T47D (cell line): ENCODE results near the gene YPEL4.

Experiments
- DNase-seq, 2 experiments: peaks; one replicate each; pipeline versions ENCODE4 v3.0.0 to v3.0.0-alpha.2; 2011 to 2012; ENCODE audit warnings: low read depth in 1 of 2, low spot score in 1 of 2
- JUND ChIP-seq: IDR thresholded peaks from 2 replicates; pipeline ENCODE4 v1.6.1; 2012; ENCODE audit warnings: low read depth
- in situ Hi-C: cut with HindIII; loops from 2 replicates; pipeline ENCODE4 v1.10.0; 2016; ENCODE audit warnings: low sequenced_read_pairs, low pct_unique_long_range_greater_than_20kb

Gene YPEL4

GRCh38 chr11:57638005-57638781 lies 11.5 kb downstream of the YPEL4 start:
- peak; percentile 96 to 99 for DNase-seq
- TF ChIP-seq JUND: no peak
- in situ Hi-C loops: no loop called here

- peak in 1 of 2 experiments; percentile 57 for DNase-seq
- TF ChIP-seq JUND: no peak
- in situ Hi-C loops: no loop called here
These were observed 12.1 kb downstream of the YPEL4 start for GRCh38 chr11:57637626-57638004.

GRCh38 chr11:57635246-57635645 lies 14.5 kb downstream of the YPEL4 start:
- in situ Hi-C loops: no loop called here
- no peak for TF ChIP-seq JUND
- no peak for DNase-seq

- DNase-seq: no peak
- in situ Hi-C loops: no loop called here
- TF ChIP-seq JUND: no peak
These were observed 15.4 kb downstream of the YPEL4 start for GRCh38 chr11:57634311-57634710.

GRCh38 chr11:57633394-57634070 lies 16.2 kb downstream of the YPEL4 start:
- in situ Hi-C loops: no loop called here
- DNase-seq: peak in 1 of 2 experiments; percentile 58
- no peak for TF ChIP-seq JUND

GRCh38 chr11:57632116-57632515 lies 17.6 kb downstream of the YPEL4 start:
- TF ChIP-seq JUND: no peak
- peak in 1 of 2 experiments; percentile 45 for DNase-seq
- in situ Hi-C loops: no loop called here

GRCh38 chr11:57630171-57630570 lies 19.5 kb downstream of the YPEL4 start:
- DNase-seq: no peak
- no peak for TF ChIP-seq JUND
- in situ Hi-C loops: no loop called here

GRCh38 chr11:57626895-57627294 lies 22.8 kb downstream of the YPEL4 start:
- TF ChIP-seq JUND: no peak
- no peak for DNase-seq
- in situ Hi-C loops: no loop called here

GRCh38 chr11:57624864-57625263 lies 24.8 kb downstream of the YPEL4 start:
- in situ Hi-C loops: no loop called here
- DNase-seq: no peak
- no peak for TF ChIP-seq JUND

GRCh38 chr11:57622263-57622662 lies 27.4 kb downstream of the YPEL4 start:
- no peak for TF ChIP-seq JUND
- in situ Hi-C loops: no loop called here
- no peak for DNase-seq

- TF ChIP-seq JUND: no peak
- in situ Hi-C loops: no loop called here
- no peak for DNase-seq
These were observed 29.2 kb downstream of the YPEL4 start for GRCh38 chr11:57620467-57620866.

GRCh38 chr11:57619331-57619730 lies 30.4 kb downstream of the YPEL4 start:
- in situ Hi-C loops: no loop called here
- no peak for DNase-seq
- no peak for TF ChIP-seq JUND

GRCh38 chr11:57618438-57618837 lies 31.3 kb downstream of the YPEL4 start:
- no peak for DNase-seq
- in situ Hi-C loops: no loop called here
- TF ChIP-seq JUND: no peak
